Measurements from ENCODE around the gene PMIS2.

PMIS2 gene

GRCh38 chr19:35551091-35551810 lies 34.7 kb upstream of the PMIS2 start:
- DNase-seq (ENCODE audit: low read depth), result no peak
- in situ Hi-C loops (cut with HindIII; ENCODE audit: low sequenced_read_pairs), result no loop called here
- H3K4me3 ChIP-seq (ENCODE audit: low read depth, low read length), result no peak overlapping the region
- no peak for TF ChIP-seq CTCF (IDR thresholded peaks at IDR 0.05; ENCODE audit: low read depth, low read length, missing control alignments)

DNA sequence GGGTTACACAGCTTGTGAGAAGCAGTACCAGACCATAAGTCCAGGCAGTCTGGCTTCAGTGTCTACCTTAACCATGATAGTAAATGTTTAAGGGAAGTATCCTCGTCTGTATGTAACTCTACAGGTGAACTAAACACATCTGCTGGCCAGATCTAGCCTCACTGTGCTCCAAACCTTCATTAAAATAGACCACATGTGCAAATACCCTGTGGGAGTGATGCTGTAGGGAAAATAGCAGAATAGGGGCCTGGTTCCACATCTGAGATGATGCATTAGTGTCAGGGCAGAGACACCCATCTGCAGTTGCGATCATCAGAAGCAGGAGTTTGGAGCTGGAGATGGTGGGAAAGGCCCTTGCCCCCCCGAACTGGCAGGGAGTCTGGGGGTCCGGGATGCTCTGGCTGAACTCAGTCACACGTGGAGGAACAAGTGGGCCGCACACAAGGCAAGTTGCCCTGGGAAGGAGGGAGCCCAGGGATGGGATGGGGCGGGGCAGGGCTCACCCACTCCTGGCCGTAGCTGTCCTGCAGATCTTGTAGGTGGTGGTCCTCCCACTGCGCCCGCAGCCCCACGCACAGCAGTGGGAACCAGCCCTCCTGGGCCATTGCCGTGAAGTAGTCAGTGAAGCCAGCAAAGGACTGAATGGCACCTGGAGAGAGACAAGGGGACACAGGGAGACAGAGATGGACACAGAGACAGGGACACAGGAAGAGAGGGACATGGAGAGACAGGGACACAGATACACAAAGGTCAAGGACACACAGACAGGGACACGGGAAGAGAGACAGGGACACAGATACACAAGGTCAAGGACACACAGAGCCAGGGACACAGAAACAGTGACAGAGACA lies 33.2 kb upstream of the PMIS2 start:
- no peak for TF ChIP-seq CTCF (IDR thresholded peaks at IDR 0.05; ENCODE audit: low read depth, low read length, missing control alignments)
- in situ Hi-C loops (cut with HindIII; ENCODE audit: low sequenced_read_pairs), result no loop called here
- DNase-seq (ENCODE audit: low read depth), result no peak
- H3K4me3 ChIP-seq (ENCODE audit: low read depth, low read length), result no peak overlapping the region

DNA sequence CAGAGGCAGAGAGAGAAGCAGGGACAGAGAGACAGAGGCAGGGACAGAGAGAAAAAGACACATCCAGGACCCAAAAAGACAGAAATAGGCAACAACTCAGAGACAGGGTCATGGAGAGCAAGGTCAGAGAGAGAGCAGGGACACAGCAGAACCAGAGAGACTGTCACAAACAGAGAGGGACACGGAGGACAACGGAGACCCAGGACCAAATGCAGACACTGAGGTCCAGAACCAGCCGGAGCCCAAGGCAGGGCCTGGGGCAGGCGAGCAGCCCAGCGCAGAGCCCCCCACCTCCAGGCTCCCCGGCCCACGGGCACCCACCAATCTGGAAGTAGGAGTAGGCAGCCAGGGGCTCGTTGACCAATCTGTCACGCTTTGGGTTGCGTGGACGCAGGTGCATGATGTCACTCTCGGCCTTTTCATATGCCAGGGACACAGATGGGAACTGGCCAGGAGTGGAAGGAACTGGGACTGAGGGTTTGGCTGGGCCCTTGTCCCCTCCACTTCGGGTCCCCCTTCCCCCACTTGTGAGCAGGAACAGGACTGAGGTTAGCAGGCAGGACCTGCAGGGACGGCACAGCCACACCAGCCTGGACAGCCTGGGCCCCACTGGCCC lies 32.5 kb upstream of the PMIS2 start:
- H3K4me3 ChIP-seq (ENCODE audit: low read depth, low read length), result no peak overlapping the region
- DNase-seq (ENCODE audit: low read depth), result no peak
- no peak for TF ChIP-seq CTCF (IDR thresholded peaks at IDR 0.05; ENCODE audit: low read depth, low read length, missing control alignments)
- in situ Hi-C loops (cut with HindIII; ENCODE audit: low sequenced_read_pairs), result no loop called here

GRCh38 chr19:35554076-35554475 lies 31.9 kb upstream of the PMIS2 start:
- TF ChIP-seq CTCF (IDR thresholded peaks at IDR 0.05; ENCODE audit: low read depth, low read length, missing control alignments), result no peak
- no peak overlapping the region for H3K4me3 ChIP-seq (ENCODE audit: low read depth, low read length)
- DNase-seq (ENCODE audit: low read depth), result no peak
- in situ Hi-C loops (cut with HindIII; ENCODE audit: low sequenced_read_pairs), result no loop called here

DNA sequence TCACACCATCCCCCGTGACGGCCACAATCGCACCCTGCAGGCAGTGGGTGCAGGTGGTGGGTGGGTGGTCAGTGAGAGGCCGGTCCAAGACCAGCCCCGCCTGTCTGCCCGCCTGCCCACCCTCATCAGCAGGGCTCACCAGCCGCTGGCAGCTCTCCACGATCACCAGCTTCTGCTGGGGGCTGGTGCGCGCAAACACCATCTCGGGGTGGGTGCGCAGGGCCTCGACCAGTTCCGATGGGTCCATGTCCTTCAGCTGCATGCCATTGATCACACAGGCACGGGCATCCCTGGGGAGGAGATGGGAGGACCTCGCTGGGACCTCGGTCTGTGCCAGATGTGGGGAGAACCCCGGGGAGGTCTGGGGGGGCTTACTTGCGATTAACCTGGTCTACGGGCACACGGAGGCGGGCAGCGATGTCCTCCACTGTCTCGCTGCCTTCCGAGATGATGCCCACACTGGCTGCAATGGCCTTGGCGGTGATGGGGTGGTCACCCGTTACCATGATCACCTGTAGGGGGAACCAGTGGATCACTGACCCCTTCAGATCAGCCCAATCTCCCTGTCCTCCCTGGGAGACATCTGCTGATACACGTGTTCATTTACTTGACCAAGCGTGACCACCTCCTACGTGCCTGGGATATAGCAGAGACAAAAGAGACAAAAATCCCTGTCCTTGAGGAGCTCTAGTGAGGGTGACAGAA lies 30.5 kb upstream of the PMIS2 start:
- peak; percentile 19 for TF ChIP-seq CTCF (IDR thresholded peaks at IDR 0.05; ENCODE audit: low read depth, low read length, missing control alignments)
- DNase-seq (ENCODE audit: low read depth), result no peak
- no peak overlapping the region for H3K4me3 ChIP-seq (ENCODE audit: low read depth, low read length)
- in situ Hi-C loops (cut with HindIII; ENCODE audit: low sequenced_read_pairs), result no loop called here

DNA sequence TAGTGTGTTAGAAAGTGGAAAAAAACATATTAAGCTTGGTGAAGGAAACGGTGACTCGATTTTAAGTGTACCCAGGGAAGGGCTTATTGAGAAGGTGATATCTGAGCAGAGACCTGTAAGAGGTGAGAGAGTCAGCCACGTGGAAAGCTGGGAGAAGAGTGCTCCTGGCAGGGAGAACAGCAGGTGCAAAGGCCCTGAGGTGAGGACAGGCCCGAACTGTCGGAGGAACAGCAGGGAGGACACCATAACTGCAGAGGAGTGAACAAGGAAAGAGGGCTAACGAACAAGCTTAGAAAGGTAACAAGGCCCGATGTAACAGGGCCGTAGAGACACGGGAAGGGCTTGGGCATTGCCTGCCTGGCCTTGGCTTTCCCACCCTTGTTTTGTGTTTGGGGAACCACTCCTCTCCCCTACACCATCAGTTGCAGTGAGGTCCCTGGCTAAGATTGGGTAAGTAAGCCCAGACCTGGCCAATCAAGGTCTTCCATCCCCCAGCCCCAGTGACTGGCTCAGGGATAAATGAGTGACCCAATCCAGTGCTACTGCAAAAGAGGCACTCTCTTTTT lies 29.9 kb upstream of the PMIS2 start:
- TF ChIP-seq CTCF (IDR thresholded peaks at IDR 0.05; ENCODE audit: low read depth, low read length, missing control alignments), result no peak
- in situ Hi-C loops (cut with HindIII; ENCODE audit: low sequenced_read_pairs), result no loop called here
- no peak for DNase-seq (ENCODE audit: low read depth)
- no peak overlapping the region for H3K4me3 ChIP-seq (ENCODE audit: low read depth, low read length)
